Subcutaneous adipose tissue (tissue), 4 donors: ENCODE measurements around the gene FARS2. TPM values are rescaled to one million over a fixed set of nuclear protein-coding genes. Genes with fewer than 3 reads are reported as not detected.

ENCODE experiments used
- CTCF ChIP-seq: fragments of 450-650 bp; IDR thresholded peaks from one replicate; pipeline ENCODE4 v1.5.1; 2016; ENCODE audit warnings: low read depth, mild to moderate bottlenecking, control low read depth, antibody characterized with exemption, moderate library complexity
- total RNA-seq, 4 donors: library from RNA; depleted of rRNA; stranded (reverse); fragments of >200 nt; gene quantifications; one replicate each; pipeline ENCODE4 v1.1.0, GENCODE V29; 2016

FARS2 gene
- total RNA-seq, 4 donors from 2014 or later, result 6.2 to 13.6 (median 11.3) TPM

- TF ChIP-seq CTCF, result no peak
These were observed 445.1 kb downstream of the FARS2 start for GRCh38 chr6:5706124-5707033.

DNA sequence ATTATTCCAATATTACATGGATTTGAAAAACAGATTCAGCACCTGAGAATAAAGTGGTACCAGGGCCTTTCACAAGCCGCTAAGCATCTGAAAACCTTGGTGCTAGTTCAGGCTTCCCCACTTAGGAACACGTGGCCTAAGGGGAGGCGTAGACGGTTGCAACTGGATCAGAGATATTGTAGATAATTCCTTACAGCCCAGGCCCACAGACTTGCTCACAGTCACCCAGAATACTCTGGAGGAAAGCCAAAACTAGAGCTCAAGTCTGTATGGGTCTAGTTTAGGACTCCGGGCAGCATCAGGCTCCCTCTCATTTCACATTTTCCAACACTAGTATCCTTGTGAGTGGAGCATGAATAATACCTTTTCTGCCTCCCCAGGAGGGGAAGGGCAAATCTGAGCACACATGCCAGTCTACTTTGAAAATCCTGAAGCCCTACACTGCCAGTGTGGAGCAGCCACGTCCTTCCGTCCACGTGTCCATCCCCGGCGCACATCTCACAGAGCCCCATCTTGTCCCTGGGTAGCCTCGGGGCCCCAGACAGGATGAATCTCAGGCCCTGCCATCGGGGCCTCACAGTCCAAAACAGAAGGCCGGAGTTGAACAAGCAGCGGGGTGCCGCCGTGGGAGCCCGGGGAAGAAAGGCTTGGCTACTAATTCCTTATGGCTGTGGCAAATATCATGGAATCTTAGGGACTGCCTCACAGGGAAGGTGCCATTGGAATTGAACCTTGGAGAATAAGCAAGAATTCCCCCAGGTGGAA lies 446.1 kb downstream of the FARS2 start:
- TF ChIP-seq CTCF, result no peak

- TF ChIP-seq CTCF, result no peak
These were observed 449.2 kb downstream of the FARS2 start for GRCh38 chr6:5710516-5710915.

GRCh38 chr6:5710936-5711335 lies 449.6 kb downstream of the FARS2 start:
- no peak for TF ChIP-seq CTCF

- no peak for TF ChIP-seq CTCF
These were observed 451.3 kb downstream of the FARS2 start for GRCh38 chr6:5712349-5713215.

DNA sequence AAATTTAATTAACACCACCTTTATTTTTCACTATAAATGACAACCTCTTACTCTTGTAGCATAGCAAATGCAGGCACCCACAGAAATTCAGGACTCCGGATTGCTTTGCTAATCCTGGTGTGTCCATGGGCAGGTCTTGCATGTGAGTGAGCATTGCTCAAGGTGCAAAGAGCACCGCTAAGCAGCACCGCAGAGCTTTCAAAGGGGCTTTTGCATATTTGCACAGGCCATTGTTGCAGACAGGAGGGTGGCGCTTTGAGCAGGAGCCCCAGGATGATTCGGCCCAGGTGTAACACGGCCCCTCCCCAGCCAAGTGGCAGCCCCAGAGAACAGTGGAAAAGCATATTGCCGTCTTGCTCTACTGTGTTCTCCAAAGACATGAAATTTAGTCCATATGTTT lies 452.2 kb downstream of the FARS2 start:
- no peak for TF ChIP-seq CTCF
